Natural killer cell (primary cell): ENCODE results near the gene MINDY3. TPM values are rescaled to one million over a fixed set of nuclear protein-coding genes. Genes with fewer than 3 reads are reported as not detected.

Source experiments
- ATAC-seq, 3 donors: fragments of 150-1000 bp in 2 of 3; fragments of 200-7000 bp in 1 of 3; cut with Tn5 transposase; 1 replicate in 1 of 3; 2 replicates in 2 of 3; pipeline ENCODE4 v1.10.0; 2021; ENCODE audit warnings: mild to moderate bottlenecking in 2 of 3, moderate library complexity in 2 of 3
- DNase-seq, 2 donors: peaks; one replicate each; pipeline versions ENCODE4 v3.0.0 to v3.0.0-alpha.2; 2013 to 2021; ENCODE audit warnings: mixed read lengths in 1 of 2
- H3K27ac ChIP-seq: one replicate; pipeline ENCODE4 v1.5.1; 2013; ENCODE audit warnings: mild to moderate bottlenecking, low read length
- H3K27me3 ChIP-seq: one replicate; pipeline ENCODE4 v1.6.1; 2013; ENCODE audit warnings: low read length; ENCODE audit not compliant: control insufficient read depth, insufficient read depth
- H3K36me3 ChIP-seq: one replicate; pipeline ENCODE4 v1.6.1; 2013; ENCODE audit warnings: low read length; ENCODE audit not compliant: control insufficient read depth, insufficient read depth
- H3K4me1 ChIP-seq: one replicate; pipeline ENCODE4 v1.6.1; 2013; ENCODE audit warnings: low read length; ENCODE audit not compliant: control insufficient read depth, insufficient read depth
- H3K4me3 ChIP-seq: one replicate; pipeline ENCODE4 v1.5.1; 2013; ENCODE audit warnings: low read length
- H3K9me3 ChIP-seq: one replicate; pipeline ENCODE4 v1.6.1; 2013; ENCODE audit warnings: low read length; ENCODE audit not compliant: control insufficient read depth, insufficient read depth
- H3K27ac Mint-ChIP-seq, 2 donors: one replicate each; pipeline ENCODE4 v1.8.0; 2022; ENCODE audit warnings: mild to moderate bottlenecking in 2 of 2, mixed read lengths in 2 of 2, moderate library complexity in 1 of 2
- H3K27me3 Mint-ChIP-seq, 2 donors: one replicate each; pipeline ENCODE4 v1.8.0; 2022; ENCODE audit warnings: low read depth in 2 of 2, mixed read lengths in 2 of 2
- H3K36me3 Mint-ChIP-seq: one replicate; pipeline ENCODE4 v1.8.0; 2022; ENCODE audit warnings: mixed read lengths
- H3K4me1 Mint-ChIP-seq, 2 donors: one replicate each; pipeline ENCODE4 v1.8.0; 2022; ENCODE audit warnings: mixed read lengths in 2 of 2
- H3K4me3 Mint-ChIP-seq: one replicate; pipeline ENCODE4 v1.8.0; 2022; ENCODE audit warnings: mild to moderate bottlenecking, moderate library complexity, mixed read lengths
- H3K9me3 Mint-ChIP-seq, 2 donors: one replicate each; pipeline ENCODE4 v1.8.0; 2022; ENCODE audit warnings: mixed read lengths in 2 of 2
- WGBS: methylation state at CpG from one replicate; pipeline ENCODE4 v1.1.7; 2013; ENCODE audit warnings: missing lambda C conversion rate; ENCODE audit not compliant: insufficient coverage; 5-methylcytosine and 5-hydroxymethylcytosine counted together
- intact Hi-C: fragments of 100-400 bp; cut with micrococcal nuclease; formaldehyde crosslinking; loops from one replicate; pipeline ENCODE4 v1.14.2; 2022
- total RNA-seq, 4 donors: library from RNA; stranded (reverse); fragments of 120-200 nt in 1 of 4; gene quantifications; one replicate each; pipeline versions ENCODE4 v1.2.3 to v1.2.4, GENCODE V29; 2013 to 2022
- TF ChIP-seq, protein P1 (sequence below): fragments of 200-600 bp; IDR thresholded peaks from one replicate; pipeline ENCODE4 v1.8.0; 2022; ENCODE audit warnings: antibody characterized with exemption

The MINDY3 gene
- total RNA-seq, 3 donors from 2014 or later (not counting 1 experiment from before 2014, with no cell fraction given): 48.8 to 57.3 (median 53.3) TPM

DNA sequence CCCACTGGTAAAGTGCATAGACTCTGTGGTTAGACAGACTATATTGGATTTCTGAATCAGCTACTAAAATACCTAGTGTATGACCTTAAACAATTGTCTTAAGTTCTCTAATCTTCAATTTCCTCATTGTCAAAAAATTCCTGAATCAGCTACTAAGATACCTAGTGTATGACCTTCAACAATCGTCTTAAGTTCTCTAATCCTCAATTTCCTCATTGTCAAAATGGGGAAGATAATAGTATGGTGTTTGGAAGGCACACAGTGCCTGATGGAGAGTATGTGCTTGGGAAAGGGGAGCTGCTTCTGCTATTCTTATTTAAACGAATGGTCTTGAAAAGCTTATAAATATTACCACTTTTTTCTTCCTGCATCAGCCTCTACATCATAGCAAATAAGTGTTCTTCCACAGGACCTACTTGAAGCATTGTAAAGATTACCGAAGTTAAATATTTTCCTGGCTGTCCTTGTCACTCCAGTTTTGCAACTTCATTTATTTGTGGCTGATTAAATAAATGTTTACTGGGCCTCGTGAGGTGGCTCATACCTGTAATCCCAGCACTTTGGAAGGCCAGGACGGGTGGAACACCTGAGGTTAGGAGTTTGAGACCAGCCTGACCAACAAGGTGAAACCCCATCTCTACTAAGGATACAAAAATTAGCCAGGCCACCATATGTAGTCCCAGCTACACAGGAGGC is 76.2 kb downstream of the MINDY3 start:
- Mint-ChIP-seq H3K36me3 (peaks cover 14% of the 10 kb centered on the region), H3K9me3 (no peaks in the 10 kb centered on the region), H3K4me1 (no peaks in the 10 kb centered on the region), H3K27ac (no peak overlapping the region), H3K4me3 (no peak overlapping the region), H3K27me3 (no peaks in the 10 kb centered on the region)
- Histone ChIP-seq H3K27ac (no peak overlapping the region), H3K4me1 (no peaks in the 10 kb centered on the region), H3K27me3 (no peaks in the 10 kb centered on the region), H3K4me3 (no peak overlapping the region), H3K36me3 (peaks cover 73% of the 10 kb centered on the region), H3K9me3 (no peaks in the 10 kb centered on the region)
- TF ChIP-seq, protein P1, sequence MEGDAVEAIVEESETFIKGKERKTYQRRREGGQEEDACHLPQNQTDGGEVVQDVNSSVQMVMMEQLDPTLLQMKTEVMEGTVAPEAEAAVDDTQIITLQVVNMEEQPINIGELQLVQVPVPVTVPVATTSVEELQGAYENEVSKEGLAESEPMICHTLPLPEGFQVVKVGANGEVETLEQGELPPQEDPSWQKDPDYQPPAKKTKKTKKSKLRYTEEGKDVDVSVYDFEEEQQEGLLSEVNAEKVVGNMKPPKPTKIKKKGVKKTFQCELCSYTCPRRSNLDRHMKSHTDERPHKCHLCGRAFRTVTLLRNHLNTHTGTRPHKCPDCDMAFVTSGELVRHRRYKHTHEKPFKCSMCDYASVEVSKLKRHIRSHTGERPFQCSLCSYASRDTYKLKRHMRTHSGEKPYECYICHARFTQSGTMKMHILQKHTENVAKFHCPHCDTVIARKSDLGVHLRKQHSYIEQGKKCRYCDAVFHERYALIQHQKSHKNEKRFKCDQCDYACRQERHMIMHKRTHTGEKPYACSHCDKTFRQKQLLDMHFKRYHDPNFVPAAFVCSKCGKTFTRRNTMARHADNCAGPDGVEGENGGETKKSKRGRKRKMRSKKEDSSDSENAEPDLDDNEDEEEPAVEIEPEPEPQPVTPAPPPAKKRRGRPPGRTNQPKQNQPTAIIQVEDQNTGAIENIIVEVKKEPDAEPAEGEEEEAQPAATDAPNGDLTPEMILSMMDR: no peak
- 97% methylated on average over 3 of the region's 5 CpGs for WGBS
- DNase-seq (no peak), ATAC-seq (no peak)
- intact Hi-C loops: no loop called here

DNA sequence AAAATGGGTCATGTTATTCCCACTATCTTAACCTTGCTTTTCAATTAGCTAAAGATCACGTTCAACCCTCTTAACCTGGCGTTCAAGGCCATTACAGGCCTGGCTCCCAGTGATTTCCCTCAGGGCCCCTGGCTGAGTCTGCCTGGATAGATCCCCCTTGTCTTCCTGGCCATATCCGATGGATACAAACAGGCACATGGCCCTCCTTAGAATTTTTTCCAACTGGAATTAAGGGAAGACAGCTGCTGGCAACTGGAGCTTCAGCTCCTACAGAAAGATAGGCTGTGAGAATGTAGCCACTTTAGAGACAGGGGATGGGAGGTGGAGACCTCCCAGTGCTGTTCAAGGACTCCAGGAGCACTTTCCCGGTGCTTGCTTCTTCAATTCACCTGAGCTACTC is 77.5 kb downstream of the MINDY3 start:
- Mint-ChIP-seq H3K27ac (no peak overlapping the region), H3K27me3 (no peaks in the 10 kb centered on the region), H3K4me3 (no peak overlapping the region), H3K4me1 (no peaks in the 10 kb centered on the region), H3K9me3 (no peaks in the 10 kb centered on the region), H3K36me3 (peaks cover 8% of the 10 kb centered on the region)
- Histone ChIP-seq H3K4me3 (no peak overlapping the region), H3K27ac (no peak overlapping the region), H3K4me1 (no peaks in the 10 kb centered on the region), H3K9me3 (no peaks in the 10 kb centered on the region), H3K27me3 (no peaks in the 10 kb centered on the region), H3K36me3 (peaks cover 74% of the 10 kb centered on the region)
- WGBS: over 99% methylated on average over 4 of the region's 4 CpGs
- intact Hi-C loops: no loop called here
- no peak for DNase-seq
- ATAC-seq: no peak
- TF ChIP-seq, protein P1: no peak

DNA sequence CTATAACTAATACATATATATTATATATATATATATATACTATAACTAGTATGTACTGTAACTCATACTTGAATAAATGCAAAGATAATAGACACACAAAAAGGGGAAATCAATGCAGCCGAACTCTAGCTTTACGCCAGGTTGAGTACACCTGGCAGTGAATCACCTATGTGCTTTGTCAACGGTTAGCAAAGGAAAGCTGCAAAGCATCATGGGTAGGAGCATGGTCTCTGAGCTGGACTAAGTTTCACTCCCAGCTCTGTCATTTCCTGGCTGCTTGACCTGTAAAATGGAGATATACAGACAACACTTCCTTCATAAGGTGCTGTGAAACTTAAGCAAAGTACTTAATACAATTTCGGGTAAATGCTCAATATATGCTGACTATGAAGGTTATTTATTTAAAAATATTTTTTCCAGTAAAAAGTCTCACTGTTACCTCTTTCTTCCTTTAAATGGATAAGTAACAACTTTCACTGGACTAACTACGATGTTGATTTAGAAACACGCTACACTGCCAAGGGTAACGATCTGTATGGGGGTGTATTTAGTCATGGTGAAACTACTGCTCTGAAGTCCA is 78.8 kb downstream of the MINDY3 start:
- Mint-ChIP-seq H3K4me3 (no peak overlapping the region), H3K36me3 (peaks cover 20% of the 10 kb centered on the region), H3K27me3 (no peaks in the 10 kb centered on the region), H3K9me3 (no peaks in the 10 kb centered on the region), H3K4me1 (no peaks in the 10 kb centered on the region), H3K27ac (no peak overlapping the region)
- H3K36me3 ChIP-seq: peaks cover 68% of the 10 kb centered on the region
- no peak overlapping the region for H3K27ac ChIP-seq
- no peaks in the 10 kb centered on the region for H3K4me1 ChIP-seq
- intact Hi-C loops: no loop called here
- DNase-seq (no peak), ATAC-seq (no peak)
- WGBS: 91% methylated on average over 5 of the region's 7 CpGs
- no peak overlapping the region for H3K4me3 ChIP-seq
- no peaks in the 10 kb centered on the region for H3K9me3 ChIP-seq
- TF ChIP-seq, protein P1: no peak
- no peaks in the 10 kb centered on the region for H3K27me3 ChIP-seq
